ENCODE results near the gene PTPRG.

The PTPRG gene

GRCh38 chr3:62266668-62267283 lies 705.4 kb downstream of the PTPRG start:
- no peak for DNase-seq (ENCODE audit: low spot score)

GRCh38 chr3:62276658-62277180 lies 715.3 kb downstream of the PTPRG start:
- DNase-seq (ENCODE audit: low spot score): no peak

GRCh38 chr3:62277450-62277849 lies 716.1 kb downstream of the PTPRG start:
- no peak for DNase-seq (ENCODE audit: low spot score)

GRCh38 chr3:62277986-62278385 lies 716.6 kb downstream of the PTPRG start:
- DNase-seq (ENCODE audit: low spot score): no peak

- DNase-seq (ENCODE audit: low spot score): no peak
These were observed 720.4 kb downstream of the PTPRG start for GRCh38 chr3:62281726-62282125.

- DNase-seq (ENCODE audit: low spot score): no peak
These were observed 723.1 kb downstream of the PTPRG start for GRCh38 chr3:62284442-62284841.

- no peak for DNase-seq (ENCODE audit: low spot score)
These were observed 726.1 kb downstream of the PTPRG start for GRCh38 chr3:62287392-62287927.

- DNase-seq (ENCODE audit: low spot score): no peak
These were observed 728.6 kb downstream of the PTPRG start for GRCh38 chr3:62289922-62290321.

- no peak for DNase-seq (ENCODE audit: low spot score)
These were observed 731.8 kb downstream of the PTPRG start for GRCh38 chr3:62293051-62293780.

- no peak for DNase-seq (ENCODE audit: low spot score)
These were observed 734.2 kb downstream of the PTPRG start for GRCh38 chr3:62295571-62295970.

- DNase-seq (ENCODE audit: low spot score): no peak
These were observed 739.2 kb downstream of the PTPRG start for GRCh38 chr3:62300617-62301016.

GRCh38 chr3:62312201-62312600 lies 750.8 kb downstream of the PTPRG start:
- no peak for DNase-seq (ENCODE audit: low spot score)

GRCh38 chr3:62316525-62316924 lies 755.2 kb downstream of the PTPRG start:
- no peak for DNase-seq (ENCODE audit: low spot score)

GRCh38 chr3:62318365-62318751 lies 757.0 kb downstream of the PTPRG start:
- no peak for DNase-seq (ENCODE audit: low spot score)

GRCh38 chr3:62318752-62319569 lies 757.6 kb downstream of the PTPRG start:
- DNase-seq (ENCODE audit: low spot score): peak; percentile 89

GRCh38 chr3:62319570-62320243 lies 758.3 kb downstream of the PTPRG start:
- no peak for DNase-seq (ENCODE audit: low spot score)

- no peak for DNase-seq (ENCODE audit: low spot score)
These were observed 761.9 kb downstream of the PTPRG start for GRCh38 chr3:62323241-62323640.

GRCh38 chr3:62325896-62326295 lies 764.5 kb downstream of the PTPRG start:
- DNase-seq (ENCODE audit: low spot score): no peak

- DNase-seq (ENCODE audit: low spot score): no peak
These were observed 768.6 kb downstream of the PTPRG start for GRCh38 chr3:62329971-62330370.

- no peak for DNase-seq (ENCODE audit: low spot score)
These were observed 770.6 kb downstream of the PTPRG start for GRCh38 chr3:62332017-62332416.

GRCh38 chr3:62332835-62333244 lies 771.5 kb downstream of the PTPRG start:
- DNase-seq (ENCODE audit: low spot score): peak; percentile 8

- no peak for DNase-seq (ENCODE audit: low spot score)
These were observed 773.8 kb downstream of the PTPRG start for GRCh38 chr3:62335196-62335595.
